HCT116 (cell line): ENCODE data around the gene MSH3. TPM values are rescaled to one million over a fixed set of nuclear protein-coding genes. Genes with fewer than 3 reads are reported as not detected.

Experiments
- ATAC-seq: fragments of 200-7000 bp; cut with Tn5 transposase; 2 replicates; pipeline ENCODE4 v1.9.1; 2020; ENCODE audit warnings: mild to moderate bottlenecking, moderate library complexity
- BruUV-seq: library from RNA; stranded (reverse); fragments of 400-500 nt; replicated peaks from 2 replicates; lab custom pipeline; 2021; lab: Mats Ljungman, UMichigan
- CTCF ChIA-PET: fragments of 300-600 bp; sonication (Branson Sonifier 250); formaldehyde crosslinking; loops from one replicate; lab custom pipeline; 2021; ENCODE audit warnings: antibody characterized with exemption; lab: Charles Lee
- POLR2A ChIA-PET: fragments of 300-600, 350-600 bp; sonication (Branson Sonifier 250); formaldehyde crosslinking; loops from one replicate; lab custom pipeline; 2021; ENCODE audit warnings: antibody characterized with exemption; lab: Charles Lee
- RAD21 ChIA-PET, 2 experiments: fragments of 300-600 bp; sonication (Branson Sonifier 250); formaldehyde crosslinking; loops; one replicate each; lab custom pipeline; 2023; ENCODE audit warnings: low total read pairs in 2 of 2; ENCODE audit not compliant: uncharacterized antibody in 2 of 2, unreplicated experiment in 2 of 2, low non-redundant PET in 1 of 2; lab: Charles Lee
- DNase-seq: peaks from one replicate; pipeline ENCODE4 v3.0.0-alpha.2; 2010; ENCODE audit warnings: low read depth, low spot score
- H2AFZ ChIP-seq: fragments of 200-600 bp; shearing (Covaris generic), sonication (generic); 2 replicates; pipeline ENCODE4 v1.6.1; 2017; ENCODE audit warnings: low read depth, mixed run types, mixed read lengths, antibody characterized with exemption, low read length; ENCODE audit not compliant: poor library complexity, severe bottlenecking
- H3K27ac ChIP-seq: 2 replicates; pipeline ENCODE4 v1.5.1; 2012; ENCODE audit warnings: low read depth, low read length
- H3K27me3 ChIP-seq: fragments of 200-600 bp; sonication (generic); 2 replicates; pipeline ENCODE4 v1.6.1; 2016; ENCODE audit warnings: mixed run types, low read length, mixed read lengths; ENCODE audit not compliant: insufficient read depth
- H3K36me3 ChIP-seq, 2 experiments: fragments of 200-500 bp in 1 of 2; fragments of 200-600 bp in 1 of 2; sonication (Bioruptor generic) in 1 of 2; sonication (generic) in 1 of 2; 2 replicates each; pipeline versions ENCODE4 v1.5.1 to v1.6.1; 2014 to 2016; ENCODE audit warnings: low read length in 2 of 2, inconsistent platforms in 1 of 2, mixed read lengths in 1 of 2, mixed run types in 1 of 2; ENCODE audit not compliant: insufficient read depth in 2 of 2, control insufficient read depth in 1 of 2
- H3K4me1 ChIP-seq, 2 experiments: fragments of 200-600 bp in 1 of 2; sonication (generic) in 1 of 2; 2 replicates each; pipeline versions ENCODE4 v1.5.1 to v1.6.1; 2012 to 2017; ENCODE audit warnings: low read length in 2 of 2, inconsistent platforms in 1 of 2, mild to moderate bottlenecking in 1 of 2, mixed read lengths in 1 of 2, mixed run types in 1 of 2, moderate library complexity in 1 of 2; ENCODE audit not compliant: insufficient read depth in 2 of 2, control insufficient read depth in 1 of 2
- H3K4me2 ChIP-seq: fragments of 200-600 bp; sonication (generic); 2 replicates; pipeline ENCODE4 v1.6.1; 2017; ENCODE audit warnings: mixed run types, low read length, mixed read lengths
- H3K4me3 ChIP-seq, 2 experiments: fragments of 200-600 bp in 1 of 2; sonication (generic) in 1 of 2; replicated peaks in 1 of 2; 2 replicates each; pipeline ENCODE4 v1.5.1; 2011 to 2016; ENCODE audit warnings: low read length in 2 of 2, control low read depth in 1 of 2, low read depth in 1 of 2, mild to moderate bottlenecking in 1 of 2, mixed read lengths in 1 of 2, mixed run types in 1 of 2
- H3K79me2 ChIP-seq: fragments of 200-600 bp; sonication (generic); 2 replicates; pipeline ENCODE4 v1.6.1; 2017; ENCODE audit warnings: mild to moderate bottlenecking, mixed run types, low read length, moderate library complexity, mixed read lengths; ENCODE audit not compliant: insufficient read depth
- H3K9ac ChIP-seq: fragments of 200-600 bp; sonication (generic); 2 replicates; pipeline ENCODE4 v1.6.1; 2016; ENCODE audit warnings: low read length, mixed read lengths
- H3K9me2 ChIP-seq: fragments of 200-600 bp; sonication (generic), shearing (Covaris generic); 2 replicates; pipeline ENCODE4 v1.6.1; 2017; ENCODE audit warnings: mixed run types, mild to moderate bottlenecking, moderate library complexity; ENCODE audit not compliant: insufficient read depth
- H3K9me3 ChIP-seq, 2 experiments: fragments of 200-500 bp in 1 of 2; fragments of 200-600 bp in 1 of 2; sonication (Bioruptor generic) in 1 of 2; sonication (generic) in 1 of 2; 2 replicates each; pipeline ENCODE4 v1.6.1; 2014 to 2017; ENCODE audit warnings: low read length in 2 of 2, mixed read lengths in 2 of 2, inconsistent platforms in 1 of 2, low read depth in 1 of 2, mild to moderate bottlenecking in 1 of 2, mixed run types in 1 of 2, moderate library complexity in 1 of 2; ENCODE audit not compliant: control insufficient read depth in 1 of 2, insufficient read depth in 1 of 2
- H4K20me1 ChIP-seq: fragments of 200-600 bp; sonication (generic), shearing (Covaris generic); 2 replicates; pipeline ENCODE4 v1.6.1; 2017; ENCODE audit warnings: mixed run types, mild to moderate bottlenecking, moderate library complexity; ENCODE audit not compliant: insufficient read depth
- EGR1 ChIP-seq: IDR thresholded peaks from 2 replicates; pipeline ENCODE4 v1.6.1; 2012; ENCODE audit warnings: low read depth
- EZH2 ChIP-seq: fragments of 200-600 bp; sonication (generic); IDR thresholded peaks from 2 replicates; pipeline ENCODE4 v1.6.1; 2017; ENCODE audit warnings: antibody characterized with exemption, mixed run types
- EZH2phosphoT487 ChIP-seq: fragments of 200-600 bp; IDR thresholded peaks from 2 replicates; pipeline ENCODE4 v1.6.1; 2018; ENCODE audit warnings: antibody characterized with exemption, borderline replicate concordance
- JUND ChIP-seq: IDR thresholded peaks from 2 replicates; pipeline ENCODE4 v1.6.1; 2012
- POLR2A ChIP-seq: IDR thresholded peaks from 2 replicates; pipeline ENCODE4 v1.7.0; 2011; ENCODE audit warnings: borderline replicate concordance; ENCODE audit not compliant: insufficient read depth, insufficient read length; ENCODE audit errors: extremely low read depth
- TCF7L2 ChIP-seq: IDR thresholded peaks from 2 replicates; pipeline ENCODE4 v1.7.0; 2011; ENCODE audit warnings: borderline replicate concordance, inconsistent platforms; ENCODE audit not compliant: insufficient read depth, insufficient read length; ENCODE audit errors: extremely low read depth
- ZFX ChIP-seq: fragments of 450-650 bp; IDR thresholded peaks from 2 replicates; pipeline ENCODE4 v1.6.1; 2017
- ZNF274 ChIP-seq: fragments of 200-500 bp; sonication (Bioruptor generic); IDR thresholded peaks from 2 replicates; pipeline ENCODE4 v1.6.1; 2014; ENCODE audit warnings: mild to moderate bottlenecking, low read depth, low read length, inconsistent platforms
- intact Hi-C: fragments of 100-400 bp; cut with micrococcal nuclease; formaldehyde crosslinking; loops from 2 replicates; pipeline ENCODE4 v1.10.0; 2022
- total RNA-seq: library from RNA; stranded (reverse); gene quantifications from one replicate; pipeline ENCODE4 v1.2.1, GENCODE V29; 2021; ENCODE audit not compliant: unreplicated experiment
- TF ChIP-seq, protein P1 (sequence below): IDR thresholded peaks from 2 replicates; pipeline ENCODE4 v1.6.1; 2012
- TF ChIP-seq, protein P2 (sequence below), 3 experiments: fragments of 200-600 bp in 1 of 3; sonication (generic) in 1 of 3; IDR thresholded peaks in 2 of 3; conservative IDR thresholded peaks in 1 of 3; 2 replicates each; pipeline ENCODE4 v1.5.1; 2012 to 2017; ENCODE audit warnings: low read depth in 2 of 3, low read length in 2 of 3, antibody characterized with exemption in 1 of 3, borderline replicate concordance in 1 of 3, control low read depth in 1 of 3, mild to moderate bottlenecking in 1 of 3, mixed read lengths in 1 of 3, mixed run types in 1 of 3, moderate library complexity in 1 of 3; ENCODE audit not compliant: insufficient read depth in 1 of 3

MSH3 gene
- total RNA-seq, 1 experiment from 2014 or later = 4.9 TPM

DNA sequence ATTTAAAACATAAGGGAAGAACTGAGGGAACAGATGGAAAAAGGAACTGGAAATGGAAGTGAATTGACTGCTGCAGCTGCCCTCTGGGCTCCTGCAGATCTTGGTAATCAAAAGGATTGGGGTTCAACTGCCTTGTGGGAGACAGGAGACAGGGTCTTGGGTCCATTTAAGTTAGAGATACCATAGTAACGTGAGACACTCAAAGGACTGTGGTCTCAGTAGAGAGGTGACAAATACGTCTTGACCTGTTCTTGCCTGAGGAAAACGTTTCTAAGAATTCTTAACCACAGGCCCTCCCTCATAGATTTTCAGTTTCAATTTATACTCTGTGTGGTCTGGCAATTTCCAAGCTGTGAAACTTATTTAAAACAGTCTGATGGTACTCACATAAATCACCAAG, 101.2 kb downstream of the MSH3 start:
- TF ChIP-seq, protein P1, sequence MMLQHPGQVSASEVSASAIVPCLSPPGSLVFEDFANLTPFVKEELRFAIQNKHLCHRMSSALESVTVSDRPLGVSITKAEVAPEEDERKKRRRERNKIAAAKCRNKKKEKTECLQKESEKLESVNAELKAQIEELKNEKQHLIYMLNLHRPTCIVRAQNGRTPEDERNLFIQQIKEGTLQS = no peak
- TF ChIP-seq EZH2 (no peak), TCF7L2 (no peak), JUND (no peak), EZH2phosphoT487 (no peak), POLR2A (no peak), ZNF274 (no peak), EGR1 (no peak), ZFX (no peak)
- TF ChIP-seq, protein P2, sequence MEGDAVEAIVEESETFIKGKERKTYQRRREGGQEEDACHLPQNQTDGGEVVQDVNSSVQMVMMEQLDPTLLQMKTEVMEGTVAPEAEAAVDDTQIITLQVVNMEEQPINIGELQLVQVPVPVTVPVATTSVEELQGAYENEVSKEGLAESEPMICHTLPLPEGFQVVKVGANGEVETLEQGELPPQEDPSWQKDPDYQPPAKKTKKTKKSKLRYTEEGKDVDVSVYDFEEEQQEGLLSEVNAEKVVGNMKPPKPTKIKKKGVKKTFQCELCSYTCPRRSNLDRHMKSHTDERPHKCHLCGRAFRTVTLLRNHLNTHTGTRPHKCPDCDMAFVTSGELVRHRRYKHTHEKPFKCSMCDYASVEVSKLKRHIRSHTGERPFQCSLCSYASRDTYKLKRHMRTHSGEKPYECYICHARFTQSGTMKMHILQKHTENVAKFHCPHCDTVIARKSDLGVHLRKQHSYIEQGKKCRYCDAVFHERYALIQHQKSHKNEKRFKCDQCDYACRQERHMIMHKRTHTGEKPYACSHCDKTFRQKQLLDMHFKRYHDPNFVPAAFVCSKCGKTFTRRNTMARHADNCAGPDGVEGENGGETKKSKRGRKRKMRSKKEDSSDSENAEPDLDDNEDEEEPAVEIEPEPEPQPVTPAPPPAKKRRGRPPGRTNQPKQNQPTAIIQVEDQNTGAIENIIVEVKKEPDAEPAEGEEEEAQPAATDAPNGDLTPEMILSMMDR (IDR thresholded peaks at IDR 0.05 in 2 of 3, conservative IDR thresholded peaks at IDR 0.05 in 1 of 3; ENCODE audit: borderline replicate concordance in 1 of 3, insufficient read depth in 1 of 3, low read depth in 2 of 3, low read length in 2 of 3) = no peak
- Histone ChIP-seq H3K9ac (no peak overlapping the region), H3K4me1 (peaks cover 0 to under 1% of the 10 kb centered on the region in 2 experiments; a peak in 1 of 4 replicates), H3K4me2 (no peak overlapping the region), H2AFZ (no peak overlapping the region), H3K9me2 (no peaks in the 10 kb centered on the region), H3K4me3 (no peak overlapping the region), H3K27me3 (no peaks in the 10 kb centered on the region), H3K79me2 (no peaks in the 10 kb centered on the region), H4K20me1 (no peaks in the 10 kb centered on the region), H3K27ac (no peak overlapping the region), H3K9me3 (no peaks in the 10 kb centered on the region), H3K36me3 (0 out of 4 replicates have a peak, but pooled peaks cover 0 to 6% of the 10 kb centered on the region in 2 experiments)
- intact Hi-C loops = no loop called here
- RAD21 ChIA-PET = no interaction called here
- CTCF ChIA-PET = no interaction called here
- no TSS peak for BruUV-seq
- ATAC-seq = no peak
- no peak for DNase-seq
- POLR2A ChIA-PET = no interaction called here
